Colon (tissue), 2 donors: Measurements from ENCODE around the gene ACTN3.
"Not testable (repeated sequence)": the region's sequence is repeated elsewhere in the genome, so short reads cannot be mapped to it uniquely, and the experiment has no call there.

Experiments used
- FAIRE-seq: peaks from 2 replicates; lab custom pipeline; 2012; peaks lifted over from hg19 to GRCh38; lab: Jason Lieb, UNC
- donor health status: control.
- donor health status: control.

Gene ACTN3

DNA sequence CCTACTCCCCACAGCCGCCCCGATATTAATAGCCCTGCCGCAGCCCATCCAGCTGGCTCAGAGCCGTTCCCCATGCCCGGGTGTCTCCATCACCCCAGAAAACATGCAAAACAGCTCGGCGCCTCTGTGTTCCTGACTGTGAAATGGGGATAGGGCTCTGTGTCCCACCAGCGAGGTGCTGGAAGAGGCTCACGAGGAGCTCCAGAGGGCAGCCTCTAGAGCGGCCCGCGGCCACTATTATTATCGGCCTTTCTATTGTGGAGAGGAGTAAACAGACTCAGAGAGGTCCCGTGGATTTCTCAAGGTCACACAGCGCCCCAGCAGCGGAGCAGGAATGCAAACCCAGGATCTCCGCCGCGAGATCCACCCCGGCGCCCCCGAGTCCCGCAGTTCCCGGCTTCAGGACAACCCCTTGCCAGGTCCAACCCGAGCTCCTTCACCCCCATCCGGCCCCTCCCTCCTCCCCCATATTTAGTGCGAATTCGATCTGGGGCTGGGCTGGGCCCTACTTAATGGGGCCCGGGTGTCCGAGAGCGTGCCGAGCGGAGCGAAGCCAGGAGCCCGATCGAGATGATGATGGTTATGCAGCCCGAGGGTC, at the start of gene ACTN3:
ACTN3 (plus strand) TSS at position 536 of the 598 bp plus-strand sequence; CDS start at position 571, 35 bp downstream.
- no peak for FAIRE-seq

DNA sequence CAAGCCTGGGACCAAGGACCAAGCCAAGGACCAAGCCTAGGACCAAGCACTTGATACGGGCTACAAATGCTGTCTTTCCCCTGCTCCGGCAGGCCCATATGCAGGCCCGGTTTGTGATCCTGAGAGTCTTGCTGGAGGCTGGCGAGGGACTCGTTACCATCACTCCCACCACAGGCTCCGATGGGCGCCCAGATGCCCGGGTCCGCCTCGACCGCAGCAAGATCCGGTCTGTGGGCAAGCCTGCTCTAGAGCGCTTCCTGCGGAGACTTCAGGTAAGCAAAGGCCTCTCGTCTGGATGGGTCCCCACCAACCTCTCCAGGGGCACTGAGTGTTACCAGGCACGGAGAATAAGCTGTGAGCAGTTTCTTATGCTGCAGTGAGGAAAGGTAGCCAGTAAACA, 49.5 kb upstream of the ACTN3 start:
- FAIRE-seq: no peak

DNA sequence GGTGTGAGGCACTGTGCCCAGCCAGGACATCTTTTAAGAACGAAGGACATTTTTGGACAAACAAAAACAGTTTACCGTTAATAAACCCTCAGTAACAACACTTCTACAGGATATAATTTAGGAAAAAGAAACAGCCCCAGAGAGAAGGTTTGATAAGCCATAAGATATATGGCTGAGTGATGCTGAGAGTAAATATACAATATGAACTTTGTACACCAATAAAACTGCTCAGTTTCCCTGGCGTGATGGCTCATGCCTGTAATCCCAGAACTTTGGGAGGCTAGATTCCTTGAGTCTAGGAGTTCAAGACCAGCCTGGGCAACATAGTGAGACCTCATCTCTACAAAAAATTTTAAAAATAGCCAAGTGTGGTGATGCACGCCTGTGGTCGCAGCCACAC, 48.2 kb upstream of the ACTN3 start:
- FAIRE-seq: no peak

GRCh38 chr11:66505276-66505816, 41.4 kb upstream of the ACTN3 start:
- FAIRE-seq: no peak

DNA sequence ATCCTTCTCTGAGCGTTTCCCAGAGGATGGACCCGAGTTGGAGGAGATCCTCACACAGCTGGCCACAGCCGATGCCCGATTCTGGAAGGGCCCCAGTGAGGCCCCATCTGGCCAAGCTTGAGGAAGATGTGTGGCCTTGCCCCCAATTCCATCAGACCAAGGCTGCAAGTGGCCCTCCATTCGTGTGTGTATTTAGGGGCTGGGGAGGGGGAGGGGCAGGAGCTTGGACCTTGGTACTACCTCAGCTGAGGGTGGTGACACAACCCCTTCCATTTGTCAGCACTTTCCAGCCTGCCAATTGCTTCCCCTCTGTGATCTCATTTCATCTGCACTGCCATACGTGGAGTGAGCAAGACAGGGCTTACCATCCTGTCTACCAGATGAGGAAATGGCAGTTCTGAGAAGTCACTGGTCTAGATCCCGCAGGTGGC, 37.6 kb upstream of the ACTN3 start:
- no peak for FAIRE-seq

DNA sequence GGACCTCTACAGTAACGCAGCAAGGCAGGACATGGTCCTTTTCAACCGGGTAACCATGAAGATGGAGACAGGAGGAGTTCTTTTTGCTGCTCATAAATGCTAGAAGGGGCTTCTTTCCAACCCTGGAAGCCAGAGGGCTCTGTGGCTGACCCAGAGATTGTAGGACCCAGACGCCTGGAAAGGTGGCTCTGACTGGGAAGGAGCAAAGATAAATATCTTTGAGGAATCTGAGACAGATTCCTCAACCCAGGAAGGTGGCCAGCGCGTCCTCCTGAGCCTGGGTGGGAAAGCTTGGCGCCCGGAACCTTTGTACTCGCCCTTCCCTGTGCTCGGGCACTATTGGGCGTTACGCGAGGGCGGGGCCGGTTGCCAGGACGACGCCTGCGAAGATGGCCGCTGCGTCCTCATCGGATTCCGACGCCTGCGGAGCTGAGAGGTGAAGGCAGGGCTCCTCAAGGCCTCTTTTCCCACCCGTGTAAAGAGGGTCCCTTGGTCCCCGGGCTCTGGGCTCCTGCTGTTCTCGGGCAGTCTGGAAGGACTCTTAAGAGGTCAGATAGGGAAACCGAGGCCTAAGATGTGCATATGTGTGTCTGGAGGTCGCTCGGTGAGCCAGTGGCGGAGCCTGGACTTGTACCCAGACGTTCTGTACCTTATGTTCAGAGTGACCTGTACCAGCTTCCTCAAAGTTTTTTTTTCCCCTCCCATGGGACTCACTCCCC, 36.3 kb upstream of the ACTN3 start, which contains the start of gene BBS1:
BBS1 (plus strand) TSS at position 365 of the 719 bp plus-strand sequence; CDS start at position 390, 25 bp downstream.
- no peak for FAIRE-seq

GRCh38 chr11:66510990-66511339, 35.7 kb upstream of the ACTN3 start:
- FAIRE-seq: no peak

- no peak for FAIRE-seq
These were observed 23.1 kb upstream of the ACTN3 start for GRCh38 chr11:66523611-66524010.

- FAIRE-seq: no peak
These were observed 22.2 kb upstream of the ACTN3 start for GRCh38 chr11:66524304-66525040.

DNA sequence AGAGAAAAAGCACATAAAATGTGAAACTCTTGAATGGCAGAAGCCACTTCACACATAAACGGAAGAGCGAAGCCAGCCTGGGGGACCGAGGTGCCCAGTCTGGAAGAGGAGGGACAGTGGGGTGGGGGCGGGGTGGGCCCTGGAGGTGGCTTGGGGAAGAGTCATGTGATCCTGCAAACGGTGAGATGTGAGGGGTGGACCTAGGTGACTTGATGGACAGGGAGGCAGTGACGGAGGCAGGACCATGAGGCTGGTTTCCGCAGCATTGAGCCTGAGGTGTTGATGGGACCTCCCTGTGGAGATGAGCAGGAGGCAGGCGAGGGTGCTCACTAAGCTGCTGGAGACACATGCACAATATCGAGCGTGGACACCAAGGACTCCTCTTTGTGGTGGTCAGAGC, 17.6 kb upstream of the ACTN3 start:
- FAIRE-seq: no peak

DNA sequence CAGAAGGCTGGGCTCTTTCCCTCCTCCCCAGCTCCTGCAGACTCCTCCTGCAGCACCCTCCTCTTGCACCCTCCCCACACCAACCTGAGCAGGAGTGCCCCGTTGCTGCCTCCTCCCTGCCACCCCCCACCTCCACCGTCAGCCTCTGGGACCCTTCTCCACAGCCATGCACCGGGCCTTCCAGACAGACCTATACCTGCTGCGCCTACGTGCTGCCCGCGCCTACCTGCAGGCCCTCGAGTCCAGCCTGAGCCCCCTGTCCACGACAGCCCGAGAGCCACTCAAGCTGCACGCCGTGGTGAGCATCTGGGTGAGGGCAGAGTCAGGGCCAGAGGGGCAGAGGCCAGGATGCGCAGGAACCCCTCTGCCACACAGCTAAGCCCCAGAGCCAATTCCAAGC, 17.0 kb upstream of the ACTN3 start:
- FAIRE-seq: no peak

DNA sequence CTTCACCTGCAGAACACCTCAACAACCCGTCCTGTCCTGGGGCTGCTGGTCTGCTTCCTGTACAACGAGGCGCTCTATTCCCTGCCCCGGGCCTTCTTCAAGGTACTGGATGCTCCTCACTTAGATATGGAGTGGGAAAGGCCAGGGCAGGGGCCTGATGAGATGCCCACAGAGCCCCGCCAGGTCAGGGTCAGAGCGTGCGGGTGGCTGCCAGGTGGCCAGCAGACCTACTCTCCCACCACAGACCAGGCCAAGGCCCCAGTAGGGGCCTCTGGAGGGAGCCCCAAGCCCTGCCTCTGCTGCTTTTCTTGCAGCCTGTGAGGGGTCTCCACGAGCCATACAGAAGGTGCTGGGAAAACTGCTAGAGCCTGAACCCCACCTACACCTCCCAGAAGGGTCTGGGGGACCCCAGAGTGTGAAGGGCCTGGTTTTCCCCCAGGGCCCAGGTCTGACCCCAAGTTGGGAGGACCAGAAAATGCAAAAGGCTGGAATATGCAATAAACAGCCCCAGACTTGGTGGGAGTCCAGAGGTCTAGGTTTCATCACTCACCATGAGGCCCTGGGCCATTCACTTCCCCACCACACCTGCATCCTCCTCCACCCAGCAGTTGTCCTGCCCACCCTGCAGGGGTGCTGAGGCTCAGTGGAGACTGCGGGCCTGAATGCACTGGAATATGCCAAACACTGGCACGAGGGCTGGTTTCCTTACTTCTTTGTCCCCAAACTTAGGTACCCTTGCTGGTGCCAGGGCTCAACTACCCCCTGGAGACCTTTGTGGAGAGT, 15.6 kb upstream of the ACTN3 start:
- FAIRE-seq: no peak

DNA sequence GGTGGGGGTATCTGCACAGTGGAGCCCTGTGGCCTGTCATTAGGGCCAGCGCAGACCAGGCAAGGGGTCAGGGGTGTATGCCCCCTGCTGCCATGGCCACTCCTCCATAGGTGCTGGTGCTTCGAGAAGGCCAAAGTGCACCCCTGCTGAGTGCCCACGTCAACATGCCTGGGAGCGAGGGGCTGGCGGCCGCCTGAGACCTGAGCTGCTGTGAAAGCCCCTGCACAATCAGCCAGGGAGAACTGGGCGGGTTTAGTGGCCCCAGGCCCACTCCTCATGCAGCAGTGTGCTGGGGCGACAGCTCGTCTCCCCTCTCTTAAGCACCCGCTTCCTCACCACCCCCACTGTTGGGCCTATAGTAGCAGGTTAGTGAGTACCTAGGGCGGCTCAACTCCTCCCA, 14.9 kb upstream of the ACTN3 start:
- no peak for FAIRE-seq

DNA sequence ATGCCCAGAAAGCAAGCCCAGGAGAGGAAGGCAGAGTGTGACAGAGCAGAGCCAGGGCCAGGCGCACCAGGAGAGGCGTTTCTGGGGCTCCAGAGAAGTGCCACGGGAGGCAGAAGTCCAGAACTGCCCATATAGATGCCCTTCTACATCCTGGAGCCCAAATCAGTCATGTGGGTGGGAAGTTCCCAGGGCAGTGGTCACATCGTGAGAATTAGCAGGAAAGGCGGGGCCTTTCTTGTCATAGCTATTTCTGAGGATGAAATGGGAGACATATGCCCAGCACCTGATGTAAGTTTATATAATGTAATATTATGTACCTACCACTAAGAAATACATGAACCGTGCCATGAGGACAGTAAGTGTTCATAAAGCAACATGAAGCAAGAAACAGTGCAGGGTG, 13.9 kb upstream of the ACTN3 start:
- no peak for FAIRE-seq

DNA sequence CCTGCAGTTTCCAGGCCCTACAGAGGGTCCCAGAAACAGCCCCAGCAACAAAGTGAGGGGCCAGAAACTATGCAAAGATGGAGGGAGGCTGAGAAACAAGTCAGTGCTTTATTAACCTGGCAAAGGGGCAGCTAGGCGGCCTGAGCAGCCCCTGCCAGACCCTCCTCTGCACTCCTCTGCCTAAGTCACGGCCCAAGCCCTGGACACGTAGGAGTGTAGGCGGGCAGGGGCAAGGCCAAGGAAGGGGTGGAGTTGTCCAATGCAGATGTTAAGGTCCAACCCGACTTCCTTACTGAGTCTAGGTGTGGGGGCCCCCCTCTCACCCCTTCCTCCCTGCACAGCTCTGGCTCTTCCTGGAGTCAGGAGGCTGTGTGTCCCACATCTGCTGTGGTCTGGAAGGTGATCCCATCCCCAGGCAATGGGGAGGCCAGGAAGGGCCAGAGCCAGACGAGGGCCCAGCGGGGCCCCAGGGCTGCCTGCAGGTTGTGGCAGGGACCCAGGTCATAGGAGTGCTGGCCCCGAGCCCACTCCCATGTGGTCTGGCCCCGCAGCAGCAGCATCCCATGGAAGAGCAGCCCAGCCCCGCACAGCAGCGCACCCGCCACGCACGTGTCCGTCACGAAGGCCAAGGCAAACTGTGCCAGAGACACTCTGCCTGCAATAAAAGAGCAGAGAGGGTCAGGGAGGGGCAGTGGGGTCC, 7.4 kb upstream of the ACTN3 start:
- FAIRE-seq: no peak

DNA sequence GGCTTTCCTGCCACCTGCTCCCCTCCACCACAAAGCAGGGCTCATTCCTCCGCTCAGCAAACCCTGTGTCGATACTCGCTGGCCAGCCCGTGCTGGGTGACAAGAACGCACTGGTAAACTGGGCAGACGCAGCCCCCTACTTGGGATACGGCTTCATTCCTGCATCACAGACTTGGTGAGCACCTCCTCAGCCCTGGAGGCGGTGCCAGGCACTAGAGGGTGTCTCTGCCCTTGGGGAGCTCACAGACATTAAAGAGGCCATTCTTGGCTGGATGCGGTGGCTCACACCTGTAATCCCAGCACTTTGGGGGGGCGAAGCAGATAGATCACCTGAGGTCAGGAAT, 6.9 kb upstream of the ACTN3 start:
- FAIRE-seq: no peak

GRCh38 chr11:66540598-66540997, 6.1 kb upstream of the ACTN3 start:
- FAIRE-seq: not testable (repeated sequence)

- no peak for FAIRE-seq
These were observed 4.8 kb upstream of the ACTN3 start for GRCh38 chr11:66541892-66542291.

GRCh38 chr11:66542362-66542761, 4.3 kb upstream of the ACTN3 start:
- no peak for FAIRE-seq

- FAIRE-seq: no peak
These were observed 3.2 kb upstream of the ACTN3 start for GRCh38 chr11:66543263-66544107.

DNA sequence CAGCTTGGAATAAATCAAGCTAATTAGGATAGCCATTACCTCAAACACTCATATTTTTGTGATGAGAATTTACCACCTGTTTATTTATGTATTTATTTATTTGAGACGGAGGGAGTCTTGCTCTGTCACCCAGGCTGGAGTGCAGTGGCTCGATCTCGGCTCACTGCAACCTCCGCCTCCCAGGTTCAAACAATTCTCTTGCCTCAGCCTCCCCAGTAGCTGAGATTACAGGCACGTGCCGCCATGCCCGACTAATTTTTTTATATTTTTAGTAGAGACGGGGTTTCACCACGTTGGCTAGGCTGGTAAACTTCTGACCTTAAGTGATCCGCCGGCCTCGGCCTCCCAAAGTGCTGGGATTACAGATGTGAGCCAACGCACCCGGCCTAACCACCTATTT, 1.8 kb upstream of the ACTN3 start:
- not testable (repeated sequence) for FAIRE-seq
